CD4-positive, alpha-beta T cell treated with Interleukin-6 at 100 ng/mL for 8 hours (primary cell): ENCODE results near the gene DCAF5.
"Not testable (repeated sequence)": the region's sequence is repeated elsewhere in the genome, so short reads cannot be mapped to it uniquely, and the experiment has no call there.

ENCODE experiments used
- DNase-seq: peaks from one replicate; pipeline ENCODE4 v3.0.0-alpha.2; 2020; ENCODE audit warnings: mixed read lengths, low spot score

DCAF5 gene

DNA sequence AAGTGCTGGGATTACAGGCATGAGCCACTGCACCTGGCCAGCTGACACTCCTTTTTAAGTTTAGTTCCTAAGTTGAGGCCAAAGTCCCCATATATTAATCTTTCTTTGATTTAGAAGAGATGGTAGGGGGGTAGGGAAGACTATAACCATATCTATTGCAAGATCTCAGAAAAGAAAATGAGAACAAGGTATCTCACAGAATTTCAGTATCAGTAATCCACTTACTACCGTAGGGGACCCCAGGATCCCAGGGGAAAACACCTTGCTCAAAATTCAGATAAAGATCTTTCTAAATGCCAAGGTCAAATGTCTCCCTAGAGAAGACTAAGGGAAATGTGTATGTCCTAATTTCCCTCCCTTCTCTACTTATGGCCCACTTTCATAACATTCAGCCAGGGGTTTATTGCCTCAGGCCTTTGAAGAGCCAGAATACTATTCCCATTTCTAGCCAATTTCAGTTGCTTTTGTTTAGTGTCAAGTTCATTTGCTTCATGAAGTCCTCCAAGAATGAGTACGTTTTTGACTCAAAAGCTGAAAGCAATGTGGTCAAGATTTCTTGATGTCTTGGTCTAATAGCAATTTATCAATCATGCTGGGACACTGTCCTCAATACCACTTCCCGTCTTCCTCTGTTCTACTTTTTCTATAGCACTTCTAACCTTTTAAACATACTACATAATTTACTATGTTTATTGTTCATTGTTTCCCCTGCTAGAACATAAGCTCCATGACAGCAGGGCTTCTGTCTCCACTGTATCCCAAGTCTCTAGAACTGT is 86.3 kb downstream of the DCAF5 start:
- no peak for DNase-seq

DNA sequence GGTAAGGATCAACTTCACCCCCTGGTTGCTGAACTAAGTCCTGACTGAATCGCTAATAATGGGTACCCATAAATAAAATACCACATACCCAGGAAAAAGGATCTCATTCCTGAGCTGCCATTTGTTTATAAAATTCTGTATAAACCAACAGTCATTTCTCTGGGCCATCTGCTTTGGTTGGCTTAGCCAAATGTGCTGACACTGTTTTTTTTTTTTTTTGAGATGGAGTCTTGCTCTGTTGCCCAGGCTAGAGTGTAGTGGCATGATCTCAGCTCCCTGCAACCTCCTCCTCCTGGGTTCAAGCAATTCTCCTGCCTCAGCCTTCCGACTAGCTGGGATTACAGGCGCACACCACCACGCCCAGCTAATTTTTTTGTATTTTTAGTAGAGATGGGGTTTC is 87.0 kb downstream of the DCAF5 start:
- not testable (repeated sequence) for DNase-seq

- DNase-seq, result no peak
Observed at GRCh38 chr14:69064596-69064995, 88.3 kb downstream of the DCAF5 start.

GRCh38 chr14:69059658-69060623 is 93.0 kb downstream of the DCAF5 start:
- DNase-seq, result no peak

GRCh38 chr14:69055999-69056788 is 96.7 kb downstream of the DCAF5 start:
- no peak for DNase-seq

GRCh38 chr14:69055125-69055524 is 97.8 kb downstream of the DCAF5 start:
- no peak for DNase-seq

DNA sequence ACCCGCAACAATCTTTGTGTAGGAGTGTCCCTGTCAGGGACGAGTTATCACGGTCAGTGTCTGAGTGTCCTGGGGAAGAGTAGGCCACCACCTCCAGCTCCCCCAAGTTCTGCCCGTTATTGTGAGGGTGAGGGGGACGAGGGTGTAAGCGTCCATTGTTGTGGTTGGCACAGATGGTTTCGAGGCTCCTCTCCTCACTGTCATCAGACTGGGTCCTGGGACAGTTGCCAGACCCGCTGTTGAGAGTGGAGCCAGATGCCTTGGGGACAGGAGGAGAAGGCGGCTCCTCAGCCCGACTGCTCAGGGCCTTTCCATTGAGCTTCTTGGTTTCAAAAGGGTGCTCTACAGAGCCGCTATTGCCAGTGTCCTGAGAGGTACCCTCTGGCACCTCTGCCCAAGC is 98.9 kb downstream of the DCAF5 start:
- DNase-seq, result no peak

DNA sequence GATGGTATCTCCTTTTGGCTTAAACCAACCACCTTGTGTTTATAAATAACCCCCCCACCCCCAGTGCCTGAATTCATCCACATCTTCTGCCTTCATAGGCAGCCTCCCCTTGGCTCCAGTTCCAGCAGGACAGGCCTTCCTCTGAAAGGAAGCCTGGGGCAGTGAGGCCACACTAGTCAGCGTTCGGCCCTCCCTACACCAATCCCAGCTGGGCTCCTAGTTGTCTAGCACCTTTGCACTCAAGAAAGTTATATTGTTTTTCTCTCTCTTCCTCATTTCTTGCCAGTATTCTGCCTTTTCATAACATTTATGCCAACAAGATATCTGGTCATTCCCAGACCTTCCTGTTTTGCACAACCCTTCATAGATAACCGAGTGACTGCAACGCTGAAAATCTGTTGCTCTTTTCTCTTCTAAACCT is 100.7 kb downstream of the DCAF5 start:
- DNase-seq, result no peak

DNA sequence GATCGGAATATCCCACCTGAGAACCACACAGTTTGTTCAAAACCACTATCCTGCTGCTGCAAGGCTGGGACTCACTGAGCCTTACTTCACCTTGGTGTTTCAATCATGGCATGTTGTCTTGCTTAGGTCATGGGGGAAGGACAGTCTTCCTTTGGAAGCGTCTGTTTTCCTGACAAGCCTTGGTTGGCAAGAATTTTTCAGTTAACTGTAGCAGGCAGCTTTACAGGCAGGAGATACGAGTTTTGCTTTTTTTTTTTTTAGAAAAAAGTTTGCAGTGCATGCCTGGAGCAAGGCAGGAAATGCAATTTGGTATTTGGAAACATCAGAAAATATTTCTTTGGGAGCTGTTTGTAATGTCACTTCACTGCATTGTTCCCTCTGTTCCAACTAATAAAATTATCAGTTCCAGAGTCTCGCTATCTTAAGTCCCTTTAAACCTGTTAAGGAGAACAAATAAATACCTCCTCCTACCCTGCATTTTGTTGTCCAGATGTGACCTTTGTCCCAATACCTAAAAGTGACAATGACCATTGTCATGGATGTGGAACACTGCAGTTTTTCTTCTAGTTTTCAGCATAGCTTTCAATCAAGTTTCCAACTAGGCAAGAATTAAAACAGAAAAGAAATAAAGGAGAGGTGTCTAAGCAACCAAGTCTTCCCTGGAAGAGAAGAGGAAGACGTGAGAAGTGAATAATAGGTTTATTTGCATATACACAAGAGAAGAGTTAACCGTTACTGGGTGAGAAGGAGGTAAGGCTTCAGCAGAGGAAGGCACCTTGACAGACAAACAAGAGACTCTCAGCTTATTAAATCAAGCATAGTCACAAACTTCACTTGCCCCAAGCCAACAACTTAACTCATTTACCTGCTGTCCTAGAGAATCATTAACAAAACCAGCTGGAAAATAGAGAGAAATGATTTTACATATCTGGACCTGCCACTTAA is 102.4 kb downstream of the DCAF5 start:
- no peak for DNase-seq

DNA sequence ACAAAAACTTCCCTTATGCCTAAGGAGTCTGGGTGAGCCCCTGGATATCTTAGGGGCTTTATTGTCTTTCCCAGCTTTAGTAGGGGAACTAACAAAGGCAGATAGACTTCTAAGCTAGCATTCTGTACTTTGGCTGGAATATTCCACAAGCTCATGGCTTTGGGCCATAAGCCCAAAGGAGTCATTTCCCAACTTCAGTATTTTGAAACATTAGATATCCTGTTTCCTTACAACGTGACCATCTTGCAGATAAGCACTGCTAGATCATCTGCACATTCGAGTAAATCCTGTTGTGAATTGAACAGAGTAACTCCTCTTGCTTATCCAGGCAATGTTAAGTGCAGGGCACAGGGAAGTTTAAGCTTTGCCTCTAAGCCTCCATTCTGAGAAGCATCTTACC is 103.2 kb downstream of the DCAF5 start:
- DNase-seq, result no peak

- no peak for DNase-seq
Observed at GRCh38 chr14:69048456-69048855, 104.5 kb downstream of the DCAF5 start.

DNA sequence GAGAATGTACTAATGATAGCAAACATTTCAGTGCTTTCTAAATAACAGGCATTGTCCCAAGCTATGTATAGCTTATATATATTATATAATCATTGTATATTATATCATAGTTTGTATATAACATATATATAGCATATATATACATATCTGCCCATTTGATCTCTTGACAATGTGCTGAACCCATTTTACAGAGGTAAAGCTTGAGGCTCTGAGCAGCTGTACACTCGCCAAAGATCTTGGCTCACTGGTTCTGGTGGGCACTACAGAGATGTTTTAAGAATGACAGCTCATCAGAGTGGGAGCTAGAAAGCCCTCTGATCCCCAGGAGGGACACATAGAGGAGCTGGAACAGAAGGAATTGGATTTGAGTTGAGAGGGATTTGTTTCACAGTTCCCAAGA is 105.7 kb downstream of the DCAF5 start:
- no peak for DNase-seq

GRCh38 chr14:69046476-69046860 is 106.5 kb downstream of the DCAF5 start:
- DNase-seq, result no peak

DNA sequence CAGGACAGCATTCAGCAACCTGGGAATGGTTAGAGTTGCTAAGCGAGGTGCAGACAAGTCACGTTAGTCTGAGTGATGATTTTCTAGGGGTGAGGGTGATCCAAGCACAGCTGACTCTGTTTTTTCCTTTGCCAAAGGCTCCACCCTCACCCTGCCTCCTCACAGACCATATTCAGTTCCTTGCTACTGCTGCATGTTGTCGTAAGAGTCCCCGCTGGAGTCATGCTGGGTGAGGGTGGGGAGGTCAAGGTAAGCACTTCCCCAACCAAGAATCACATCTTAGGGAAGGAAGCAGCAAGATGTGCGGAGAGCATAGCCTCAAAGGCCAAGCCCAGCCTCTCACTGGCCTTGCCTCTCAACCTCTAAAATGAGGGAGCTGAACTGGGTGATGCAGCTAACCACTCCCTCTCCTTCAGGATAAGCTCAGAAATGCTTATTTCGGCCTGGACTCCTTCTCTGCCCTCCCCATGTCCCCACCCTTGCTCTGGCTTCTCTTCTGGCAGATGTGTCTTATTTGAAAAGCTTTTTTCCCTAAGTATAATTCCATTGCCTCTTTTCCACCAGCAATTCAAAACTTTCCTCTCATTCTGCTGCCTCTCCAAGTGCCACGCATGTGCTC is 107.0 kb downstream of the DCAF5 start:
- DNase-seq, result no peak

GRCh38 chr14:69044965-69045555 is 107.9 kb downstream of the DCAF5 start:
- no peak for DNase-seq

- no peak for DNase-seq
Observed at GRCh38 chr14:69044296-69044695, 108.6 kb downstream of the DCAF5 start.

GRCh38 chr14:69043596-69044260 is 109.2 kb downstream of the DCAF5 start:
- DNase-seq, result no peak

DNA sequence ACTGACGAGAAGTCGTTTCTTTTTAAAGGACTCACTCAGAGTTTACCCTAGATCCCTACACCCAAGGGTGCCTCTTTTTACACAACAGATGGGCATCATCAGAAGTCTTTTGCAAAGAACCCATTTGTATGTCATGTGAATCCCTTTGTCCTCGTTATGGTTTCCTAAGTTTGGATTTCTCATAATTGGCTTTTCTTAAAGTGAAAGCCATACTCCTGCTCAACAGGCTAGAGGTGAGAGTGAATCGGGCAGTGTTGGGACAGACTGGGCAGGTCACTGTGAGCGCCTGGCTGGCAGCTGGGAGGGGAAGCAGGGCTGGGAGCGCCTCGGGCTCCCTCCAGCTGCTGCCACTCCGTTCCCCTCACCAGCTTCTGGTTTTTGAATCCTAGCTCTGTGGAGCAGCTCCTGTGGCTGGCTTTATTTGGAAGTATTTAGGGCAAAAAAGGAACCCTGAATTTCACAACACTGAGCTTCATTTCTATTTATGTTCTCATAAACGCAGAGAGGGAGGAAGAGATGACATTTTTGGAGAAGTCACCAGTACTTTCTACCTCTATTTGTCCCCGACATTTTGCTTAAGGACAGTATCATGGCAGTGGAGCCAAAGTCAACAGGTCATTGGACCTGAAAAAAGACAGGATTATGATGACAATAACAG is 110.0 kb downstream of the DCAF5 start:
- DNase-seq, result no peak

DNA sequence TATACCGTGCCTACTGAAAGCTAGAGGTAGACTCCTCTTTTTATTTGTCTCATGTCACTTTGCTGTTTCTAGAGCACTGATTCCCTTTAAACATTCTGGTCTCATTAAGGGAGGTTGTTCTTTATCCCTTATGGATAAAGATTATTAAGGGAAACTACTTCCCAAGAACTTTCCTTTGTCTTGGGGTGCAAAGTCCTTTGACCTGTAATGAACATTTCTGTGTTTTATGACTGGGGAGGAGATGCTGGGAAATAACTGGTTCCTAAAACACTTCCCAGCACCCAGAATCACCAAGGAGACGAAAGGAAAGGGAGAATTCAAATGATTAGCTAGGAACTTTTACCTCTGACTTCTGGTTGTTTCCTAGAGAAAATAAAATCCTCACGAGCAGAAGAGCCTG is 110.6 kb downstream of the DCAF5 start:
- no peak for DNase-seq
